Body of pancreas (tissue), 4 donors: ENCODE data around the gene THEMIS.

ENCODE experiments used
- POLR2A ChIP-seq, 3 donors: fragments of 450-650 bp; IDR thresholded peaks; one replicate each; pipeline ENCODE4 v1.6.1; 2016; ENCODE audit warnings: antibody characterized with exemption in 3 of 3, mild to moderate bottlenecking in 2 of 3
- TF ChIP-seq, protein P1 (sequence below), 7 experiments: fragments of 450-650 bp in 4 of 7; fragments of 200-600 bp in 3 of 7; sonication (generic) in 3 of 7; IDR thresholded peaks; one replicate each; pipeline ENCODE4 v1.5.1; 2016 to 2019; ENCODE audit warnings: antibody characterized with exemption in 7 of 7

DNA sequence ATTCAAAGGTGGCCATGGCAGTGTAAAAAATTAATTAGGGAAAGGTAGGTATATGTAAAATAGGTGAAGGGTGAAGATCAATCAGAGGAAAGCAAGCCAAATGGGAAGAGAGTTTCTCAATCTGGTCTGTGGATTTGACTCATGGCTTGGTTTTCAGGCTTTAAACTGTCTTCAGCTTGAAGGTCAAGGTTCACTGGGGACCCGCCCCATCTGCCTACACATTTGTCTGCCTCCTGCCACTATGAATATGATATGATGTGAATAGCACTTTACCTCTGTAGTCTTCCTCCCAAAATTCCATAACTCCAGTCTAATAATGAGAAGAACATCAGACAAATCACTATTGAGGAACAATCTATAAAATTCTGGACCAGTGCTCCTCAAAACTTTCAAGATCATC is 32.3 kb upstream of the THEMIS start:
- TF ChIP-seq, protein P1, sequence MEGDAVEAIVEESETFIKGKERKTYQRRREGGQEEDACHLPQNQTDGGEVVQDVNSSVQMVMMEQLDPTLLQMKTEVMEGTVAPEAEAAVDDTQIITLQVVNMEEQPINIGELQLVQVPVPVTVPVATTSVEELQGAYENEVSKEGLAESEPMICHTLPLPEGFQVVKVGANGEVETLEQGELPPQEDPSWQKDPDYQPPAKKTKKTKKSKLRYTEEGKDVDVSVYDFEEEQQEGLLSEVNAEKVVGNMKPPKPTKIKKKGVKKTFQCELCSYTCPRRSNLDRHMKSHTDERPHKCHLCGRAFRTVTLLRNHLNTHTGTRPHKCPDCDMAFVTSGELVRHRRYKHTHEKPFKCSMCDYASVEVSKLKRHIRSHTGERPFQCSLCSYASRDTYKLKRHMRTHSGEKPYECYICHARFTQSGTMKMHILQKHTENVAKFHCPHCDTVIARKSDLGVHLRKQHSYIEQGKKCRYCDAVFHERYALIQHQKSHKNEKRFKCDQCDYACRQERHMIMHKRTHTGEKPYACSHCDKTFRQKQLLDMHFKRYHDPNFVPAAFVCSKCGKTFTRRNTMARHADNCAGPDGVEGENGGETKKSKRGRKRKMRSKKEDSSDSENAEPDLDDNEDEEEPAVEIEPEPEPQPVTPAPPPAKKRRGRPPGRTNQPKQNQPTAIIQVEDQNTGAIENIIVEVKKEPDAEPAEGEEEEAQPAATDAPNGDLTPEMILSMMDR (IDR thresholded peaks at IDR 0.05) = no peak
- no peak for TF ChIP-seq POLR2A (IDR thresholded peaks at IDR 0.05)
